Measurements from ENCODE around the gene AGA. TPM values are rescaled to one million over a fixed set of nuclear protein-coding genes. Genes with fewer than 3 reads are reported as not detected.

Gene AGA
- total RNA-seq, 1 experiment from 2014 or later: 7.6 TPM

DNA sequence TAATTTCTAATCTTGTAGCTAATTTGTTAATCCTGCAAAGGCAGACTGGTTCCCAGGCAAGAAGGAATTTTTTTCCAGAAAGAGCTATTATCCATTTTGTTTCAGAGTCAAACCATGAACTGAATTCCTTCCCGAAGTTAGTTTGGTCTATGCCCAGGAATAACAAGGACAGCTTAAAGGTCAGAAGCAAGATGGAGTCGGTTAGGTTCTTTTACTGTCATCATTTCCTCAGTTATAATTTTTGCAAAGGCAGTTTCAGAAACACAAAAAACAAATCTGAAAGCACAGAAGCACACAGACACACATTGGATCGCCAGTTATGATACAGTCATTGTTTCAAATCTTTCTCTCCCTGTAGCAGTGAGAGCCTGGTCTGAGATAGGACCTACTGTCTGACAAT, 37.9 kb downstream of the AGA start:
- Histone ChIP-seq H3K79me2 (ENCODE audit: insufficient read depth, low read length) (no peaks in the 10 kb centered on the region), H3K9ac (ENCODE audit: low read length) (no peak overlapping the region), H3K9me3 (ENCODE audit: control insufficient read depth in 1 of 2, insufficient read depth in 1 of 2, low read depth in 1 of 2, low read length in 2 of 2) (no peaks in the 10 kb centered on the region), H3K27me3 (ENCODE audit: insufficient read depth, low read length) (no peaks in the 10 kb centered on the region), H3K36me3 (ENCODE audit: control insufficient read depth in 1 of 2, insufficient read depth in 2 of 2, low read length in 2 of 2) (no peaks in the 10 kb centered on the region), H3K4me1 (ENCODE audit: control insufficient read depth in 1 of 2, insufficient read depth in 2 of 2, low read length in 2 of 2) (no peaks in the 10 kb centered on the region), H3K27ac (ENCODE audit: low read depth, low read length) (no peak overlapping the region), H4K20me1 (ENCODE audit: insufficient read depth) (no peaks in the 10 kb centered on the region), H3K4me2 (ENCODE audit: low read length) (no peak overlapping the region), H3K4me3 (replicated peaks in 1 of 2; ENCODE audit: low read depth in 1 of 2, low read length in 2 of 2) (no peak overlapping the region), H2AFZ (ENCODE audit: low read depth, low read length, poor library complexity, severe bottlenecking) (no peak overlapping the region), H3K9me2 (ENCODE audit: insufficient read depth) (no peaks in the 10 kb centered on the region)
- no TSS peak for BruUV-seq (replicated peaks)
- ATAC-seq: no peak
- intact Hi-C loops (cut with micrococcal nuclease): no loop called here
- RAD21 ChIA-PET (ENCODE audit: low non-redundant PET in 1 of 2, low total read pairs in 2 of 2, uncharacterized antibody in 2 of 2, unreplicated experiment in 2 of 2): no interaction called here
- CTCF ChIA-PET: no interaction called here
- no peak for DNase-seq (ENCODE audit: low read depth, low spot score)
- no peak for TF ChIP-seq MAX (IDR thresholded peaks at IDR 0.05)
- no peak for TF ChIP-seq FOSL1 (IDR thresholded peaks at IDR 0.05; ENCODE audit: low read depth)
- POLR2A ChIA-PET: no interaction called here

GRCh38 chr4:177403746-177404145, 38.5 kb downstream of the AGA start:
- ChIA-PET POLR2A (no interaction called here), CTCF (no interaction called here), RAD21 (ENCODE audit: low non-redundant PET in 1 of 2, low total read pairs in 2 of 2, uncharacterized antibody in 2 of 2, unreplicated experiment in 2 of 2) (no interaction called here)
- Histone ChIP-seq H3K9me2 (ENCODE audit: insufficient read depth) (no peaks in the 10 kb centered on the region), H3K9ac (ENCODE audit: low read length) (no peak overlapping the region), H3K79me2 (ENCODE audit: insufficient read depth, low read length) (no peaks in the 10 kb centered on the region), H3K9me3 (ENCODE audit: control insufficient read depth in 1 of 2, insufficient read depth in 1 of 2, low read depth in 1 of 2, low read length in 2 of 2) (no peaks in the 10 kb centered on the region), H4K20me1 (ENCODE audit: insufficient read depth) (no peaks in the 10 kb centered on the region), H3K36me3 (ENCODE audit: control insufficient read depth in 1 of 2, insufficient read depth in 2 of 2, low read length in 2 of 2) (no peaks in the 10 kb centered on the region), H3K4me2 (ENCODE audit: low read length) (no peak overlapping the region), H3K27me3 (ENCODE audit: insufficient read depth, low read length) (no peaks in the 10 kb centered on the region), H3K4me1 (ENCODE audit: control insufficient read depth in 1 of 2, insufficient read depth in 2 of 2, low read length in 2 of 2) (no peaks in the 10 kb centered on the region), H3K27ac (ENCODE audit: low read depth, low read length) (no peak overlapping the region), H3K4me3 (replicated peaks in 1 of 2; ENCODE audit: low read depth in 1 of 2, low read length in 2 of 2) (no peak overlapping the region), H2AFZ (ENCODE audit: low read depth, low read length, poor library complexity, severe bottlenecking) (no peak overlapping the region)
- TF ChIP-seq REST (IDR thresholded peaks at IDR 0.05; ENCODE audit: low read depth) (no peak), JUND (IDR thresholded peaks at IDR 0.05) (no peak), ZNF274 (IDR thresholded peaks at IDR 0.05; ENCODE audit: low read depth, low read length) (no peak), EZH2phosphoT487 (IDR thresholded peaks at IDR 0.05; ENCODE audit: borderline replicate concordance) (no peak), YY1 (IDR thresholded peaks at IDR 0.05; ENCODE audit: extremely low read depth, insufficient replicate concordance, low read depth, low read length) (no peak), ZFX (IDR thresholded peaks at IDR 0.05) (no peak), RAD21 (IDR thresholded peaks at IDR 0.05; ENCODE audit: low read depth) (no peak), ATF3 (IDR thresholded peaks at IDR 0.05) (no peak), SRF (IDR thresholded peaks at IDR 0.05; ENCODE audit: low read depth) (no peak), SIN3A (IDR thresholded peaks at IDR 0.05; ENCODE audit: low read depth) (no peak), MAX (IDR thresholded peaks at IDR 0.05) (no peak), ELF1 (IDR thresholded peaks at IDR 0.05; ENCODE audit: borderline replicate concordance, low read depth) (no peak), EZH2 (IDR thresholded peaks at IDR 0.05) (no peak)
- TF ChIP-seq, protein P1, sequence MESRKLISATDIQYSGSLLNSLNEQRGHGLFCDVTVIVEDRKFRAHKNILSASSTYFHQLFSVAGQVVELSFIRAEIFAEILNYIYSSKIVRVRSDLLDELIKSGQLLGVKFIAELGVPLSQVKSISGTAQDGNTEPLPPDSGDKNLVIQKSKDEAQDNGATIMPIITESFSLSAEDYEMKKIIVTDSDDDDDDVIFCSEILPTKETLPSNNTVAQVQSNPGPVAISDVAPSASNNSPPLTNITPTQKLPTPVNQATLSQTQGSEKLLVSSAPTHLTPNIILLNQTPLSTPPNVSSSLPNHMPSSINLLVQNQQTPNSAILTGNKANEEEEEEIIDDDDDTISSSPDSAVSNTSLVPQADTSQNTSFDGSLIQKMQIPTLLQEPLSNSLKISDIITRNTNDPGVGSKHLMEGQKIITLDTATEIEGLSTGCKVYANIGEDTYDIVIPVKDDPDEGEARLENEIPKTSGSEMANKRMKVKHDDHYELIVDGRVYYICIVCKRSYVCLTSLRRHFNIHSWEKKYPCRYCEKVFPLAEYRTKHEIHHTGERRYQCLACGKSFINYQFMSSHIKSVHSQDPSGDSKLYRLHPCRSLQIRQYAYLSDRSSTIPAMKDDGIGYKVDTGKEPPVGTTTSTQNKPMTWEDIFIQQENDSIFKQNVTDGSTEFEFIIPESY (IDR thresholded peaks at IDR 0.05; ENCODE audit: extremely low read depth, insufficient replicate concordance, low read length): no peak
- ATAC-seq: no peak
- no TSS peak for BruUV-seq (replicated peaks)
- DNase-seq (ENCODE audit: low read depth, low spot score): no peak
- intact Hi-C loops (cut with micrococcal nuclease): no loop called here
